ENCODE data around the gene LRP8.

The LRP8 gene

DNA sequence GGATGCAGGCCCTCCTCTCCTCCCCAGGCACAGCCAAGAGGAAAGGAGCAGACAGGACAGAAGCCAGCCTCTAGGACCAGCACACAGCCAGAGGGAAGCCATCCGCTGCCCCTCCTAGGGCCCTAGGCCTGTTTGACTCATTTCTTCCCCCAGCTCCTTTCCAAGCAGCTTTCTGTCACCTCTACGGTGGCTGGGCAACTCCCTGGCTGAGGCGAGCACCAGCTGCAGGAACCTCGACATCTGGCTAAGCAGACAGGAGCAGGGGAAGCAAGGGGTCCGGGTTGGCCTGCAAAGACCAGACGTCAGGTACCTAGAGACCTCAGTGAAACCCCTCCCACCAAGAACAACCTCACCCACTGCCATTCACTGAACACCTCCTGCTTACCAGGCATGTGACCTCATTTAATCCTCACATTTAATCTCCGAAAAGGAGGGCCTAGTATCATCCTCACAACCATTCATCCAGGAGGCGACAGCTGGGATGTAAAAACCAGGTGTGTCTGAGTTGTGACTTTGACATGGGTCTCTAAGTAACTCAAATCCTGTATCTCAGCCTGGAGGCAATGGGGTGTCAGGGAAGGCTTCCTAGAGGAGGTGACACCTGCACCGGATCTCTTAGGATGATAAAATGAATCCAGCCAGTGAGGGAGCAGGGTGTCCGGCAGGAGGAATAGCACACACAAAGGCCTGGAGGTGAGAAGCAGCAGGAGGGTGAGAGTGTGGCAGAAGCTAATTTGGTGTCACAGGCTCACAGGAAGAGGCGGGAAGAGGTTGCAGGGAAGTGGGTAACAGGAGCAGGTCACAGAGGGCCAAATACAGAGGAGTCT is 5.9 kb downstream of the LRP8 start:
- no peak for DNase-seq (ENCODE audit: low spot score)

DNA sequence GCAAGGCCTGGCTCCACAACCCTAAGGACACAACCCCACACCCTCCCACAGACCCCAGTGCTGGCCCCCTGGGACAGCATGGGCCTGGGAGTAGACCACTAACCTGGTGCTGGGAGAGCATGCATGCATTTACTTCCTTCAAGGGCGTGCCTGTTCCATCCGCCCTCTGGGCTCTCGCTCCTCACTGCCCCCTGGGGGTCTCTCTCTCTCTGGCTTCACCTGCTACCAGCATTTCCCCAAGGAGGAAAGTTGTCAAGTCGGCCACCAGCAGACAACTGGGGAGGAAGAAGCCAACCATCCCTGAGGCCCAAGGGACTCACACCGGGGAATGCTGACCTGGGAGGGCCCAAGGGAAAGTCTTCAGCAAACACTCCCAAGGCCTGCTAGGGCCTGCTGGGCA is 6.5 kb downstream of the LRP8 start:
- no peak for DNase-seq (ENCODE audit: low spot score)

DNA sequence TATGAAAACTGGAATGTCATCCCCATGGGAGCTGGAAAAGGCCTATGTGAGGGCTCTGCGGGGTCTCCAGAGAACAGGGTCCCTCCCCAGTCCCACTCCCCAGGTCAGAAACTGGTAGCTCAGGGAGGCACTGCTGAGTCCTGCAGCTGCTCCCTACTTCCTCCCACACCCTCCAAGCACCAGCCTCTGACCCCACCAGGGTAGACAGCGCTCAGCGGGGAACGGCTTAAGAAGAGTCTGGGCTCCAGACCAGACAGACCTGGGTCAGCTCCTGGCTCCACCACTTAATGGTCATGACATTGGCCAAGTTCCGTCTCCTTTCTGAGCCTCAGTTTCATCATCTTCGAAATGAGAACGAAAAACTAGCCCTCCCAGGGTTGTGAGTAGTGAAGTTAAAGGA is 7.2 kb downstream of the LRP8 start:
- no peak for DNase-seq (ENCODE audit: low spot score)

DNA sequence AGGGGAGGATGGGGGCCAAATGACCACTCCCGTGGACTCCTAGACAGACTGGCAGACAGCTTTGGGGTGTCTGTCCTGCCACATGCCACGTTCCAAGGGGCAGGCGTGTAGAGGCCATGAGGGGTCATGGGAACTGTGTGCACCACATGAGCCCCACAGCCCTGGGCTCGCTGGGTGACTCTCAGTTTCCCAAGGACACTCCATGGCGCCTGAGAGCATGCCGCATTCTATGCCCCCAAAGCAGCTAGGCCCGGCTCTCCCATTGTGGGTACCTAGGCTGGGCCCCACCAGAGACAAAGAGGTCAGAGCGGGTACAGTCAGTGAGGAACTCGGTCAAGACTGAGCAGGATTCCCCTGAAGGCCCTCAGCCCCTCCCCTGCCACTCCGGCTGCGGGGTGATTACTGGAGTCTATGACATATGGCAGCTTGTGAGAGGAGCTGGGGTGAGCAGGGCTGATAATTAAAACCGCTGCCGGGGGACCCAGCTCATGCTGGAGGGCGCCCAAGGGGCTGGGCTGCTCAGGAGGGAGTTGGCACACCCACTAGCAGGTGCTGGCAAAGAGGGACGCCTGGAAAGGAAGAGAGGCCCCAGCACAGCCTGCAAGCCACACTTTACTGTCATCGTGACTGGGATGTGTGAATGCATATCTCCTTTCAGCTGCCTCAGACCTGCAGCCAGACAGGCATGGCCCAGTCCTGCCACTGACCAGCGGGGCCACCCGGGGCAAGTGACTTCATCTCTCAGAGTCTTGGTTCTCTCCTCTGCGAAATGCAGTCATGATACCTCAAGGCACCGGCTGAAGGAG is 8.4 kb downstream of the LRP8 start:
- no peak for DNase-seq (ENCODE audit: low spot score)

DNA sequence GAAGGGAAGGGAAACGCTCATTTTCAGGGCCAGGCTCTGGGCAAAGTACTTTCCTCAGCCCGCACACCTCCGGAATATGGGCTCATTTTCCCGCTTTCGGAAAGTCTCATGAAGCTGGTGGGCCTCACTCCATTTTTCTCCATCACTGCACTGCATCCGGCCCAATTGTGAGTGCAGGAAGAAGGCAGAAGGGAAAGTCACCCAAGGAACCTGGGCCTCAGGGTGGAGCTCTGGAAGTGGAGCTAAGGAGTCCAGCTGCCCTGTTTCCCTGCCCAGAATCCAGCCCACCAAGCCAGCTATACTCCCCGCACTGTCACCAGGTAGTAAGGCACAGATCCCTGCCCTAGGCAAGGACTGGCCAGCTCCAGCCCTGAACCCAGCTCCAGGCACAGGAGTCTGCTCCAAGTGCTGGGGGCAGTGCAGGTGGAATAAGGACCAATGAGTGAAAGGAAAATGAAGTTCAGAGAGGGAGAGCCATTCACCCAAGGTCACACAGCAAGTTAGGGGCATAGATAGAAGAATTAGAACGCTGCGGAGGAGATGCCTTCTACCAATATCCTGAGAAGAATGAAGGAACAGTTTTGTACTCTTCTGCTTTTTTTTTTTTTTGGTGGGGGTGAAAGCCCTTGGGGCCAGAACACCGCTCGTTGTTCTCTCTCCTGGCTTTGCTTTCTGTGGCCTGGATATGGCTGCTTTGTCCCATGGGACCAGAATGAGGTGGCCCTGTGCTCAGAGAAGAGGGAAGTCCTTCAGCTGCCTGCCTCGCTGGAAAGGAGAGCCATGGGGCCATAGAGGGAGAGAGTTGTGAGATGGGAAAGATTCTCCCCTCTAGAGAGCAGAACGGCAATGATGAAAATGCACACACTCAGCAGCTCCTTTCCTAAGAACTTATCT is 10.0 kb downstream of the LRP8 start:
- no peak for DNase-seq (ENCODE audit: low spot score)

DNA sequence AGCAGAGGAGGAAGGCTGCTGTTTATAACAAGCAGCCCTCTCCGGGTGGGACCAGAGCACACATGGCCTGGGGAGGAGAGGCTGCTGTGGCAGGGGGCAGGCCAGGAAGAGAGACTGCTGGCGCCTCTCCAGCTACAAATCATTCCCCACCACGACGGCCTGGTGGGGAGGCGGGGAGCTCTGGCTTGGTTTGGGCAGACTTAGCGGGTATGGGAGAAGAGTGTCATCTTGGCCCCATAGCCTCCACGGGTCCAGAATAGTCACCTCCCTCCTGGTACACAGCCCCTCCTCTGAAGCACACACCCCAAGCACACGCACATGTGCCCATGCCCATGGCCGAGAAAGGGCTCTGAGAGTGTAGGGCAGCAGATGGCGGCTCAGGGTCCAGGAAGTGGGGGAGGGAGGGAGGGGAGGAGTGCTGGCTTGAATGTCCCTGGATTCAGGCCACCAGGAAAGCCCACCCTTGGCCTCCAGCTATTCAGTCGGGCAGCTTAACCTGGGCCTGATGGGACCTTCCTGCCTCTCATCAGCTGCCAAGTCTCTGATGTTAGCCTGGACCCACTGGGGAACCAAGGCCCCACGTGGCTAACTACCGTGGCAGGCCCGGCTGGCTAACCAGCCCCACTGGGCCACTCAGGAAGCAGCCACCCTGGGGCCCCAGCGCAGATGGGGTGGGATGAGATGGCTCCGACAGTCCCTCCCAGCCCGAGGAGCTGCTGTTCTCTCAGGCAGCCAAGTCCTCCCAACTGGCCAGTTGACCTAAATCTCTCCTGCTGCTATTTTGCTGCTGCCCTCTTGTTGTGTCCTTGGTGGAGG is 10.9 kb downstream of the LRP8 start:
- no peak for DNase-seq (ENCODE audit: low spot score)

DNA sequence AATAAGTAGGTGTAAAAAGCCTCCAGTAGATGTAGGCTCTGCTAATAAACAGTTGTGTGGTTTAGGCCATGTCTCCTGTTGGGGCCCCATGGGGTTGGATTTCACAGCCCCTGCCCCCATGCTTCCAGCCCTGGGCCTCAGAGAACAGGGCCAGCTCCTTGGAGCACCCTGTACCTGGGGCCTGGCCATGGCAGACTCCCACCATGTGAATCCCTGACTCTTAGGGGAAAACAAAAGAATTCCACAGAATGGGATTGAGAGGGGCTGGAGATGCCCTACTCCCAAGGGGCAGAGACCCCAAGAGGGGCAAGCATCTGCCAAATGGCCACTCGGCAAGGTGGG is 11.5 kb downstream of the LRP8 start:
- DNase-seq (ENCODE audit: low spot score) = no peak

DNA sequence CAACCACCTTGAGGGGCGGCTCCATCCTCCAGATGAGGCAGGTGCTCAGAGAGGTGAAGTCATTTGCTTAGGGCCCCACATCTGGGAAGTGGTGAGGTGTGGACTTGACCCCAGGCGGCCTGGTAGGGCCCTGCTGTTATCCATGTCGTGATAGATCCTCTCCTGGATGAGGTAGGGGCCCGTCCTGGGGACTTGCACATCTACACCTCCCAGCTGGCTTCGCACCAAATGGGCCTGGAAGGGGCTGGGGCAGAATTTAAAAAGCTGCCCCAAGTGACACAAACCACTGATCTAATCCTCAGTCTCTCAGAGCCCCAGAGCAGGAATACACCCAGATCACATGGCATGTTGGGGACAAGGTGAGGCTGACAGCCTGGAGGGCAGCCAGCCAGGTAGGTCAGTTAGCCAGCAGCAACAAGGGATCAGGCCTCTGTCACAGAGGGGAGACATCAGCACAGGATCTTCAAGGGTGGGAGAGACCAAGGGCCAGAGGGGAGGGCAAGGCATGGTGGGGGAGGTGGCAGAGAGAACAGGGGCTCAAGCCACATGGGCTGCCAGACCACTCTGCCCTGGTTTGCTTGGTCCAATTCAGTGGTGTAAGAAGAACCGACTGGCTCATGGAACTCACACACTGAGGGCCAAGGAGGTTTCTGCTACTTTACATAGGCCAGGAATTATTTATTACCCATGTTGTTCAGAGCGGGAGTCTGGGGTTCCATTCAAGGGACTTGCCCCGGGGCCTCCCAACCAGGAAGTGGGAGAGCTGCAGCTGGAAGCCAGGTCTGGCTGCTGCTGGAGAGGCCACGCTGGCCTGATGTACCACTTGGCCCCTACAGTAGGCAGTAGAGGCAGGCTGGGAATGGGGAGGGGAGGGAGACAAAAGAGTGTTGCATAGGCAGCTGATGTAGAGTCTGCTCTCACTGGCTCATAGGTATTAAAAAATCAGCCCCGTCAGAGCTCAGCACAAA is 12.1 kb downstream of the LRP8 start:
- no peak for DNase-seq (ENCODE audit: low spot score)

DNA sequence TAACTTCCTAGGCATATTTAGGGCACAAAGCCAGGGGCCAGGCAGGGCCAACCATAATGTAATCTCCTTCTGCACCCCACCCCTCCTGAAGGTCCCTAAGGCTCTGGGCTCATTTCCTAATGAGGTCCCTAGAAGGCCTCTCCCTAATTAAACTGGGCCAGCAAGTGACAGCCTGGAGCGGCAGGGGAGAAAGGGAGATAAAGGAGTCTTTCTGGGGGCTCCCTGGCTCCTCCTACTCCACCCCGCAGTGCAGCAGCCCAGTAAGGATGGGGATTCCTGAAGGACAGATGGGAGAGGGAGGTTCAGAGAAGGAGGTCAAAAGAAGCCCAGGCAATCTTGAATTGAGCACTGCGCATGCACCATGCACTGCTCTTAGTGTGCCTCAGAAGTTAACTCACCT is 12.8 kb downstream of the LRP8 start:
- no peak for DNase-seq (ENCODE audit: low spot score)

DNA sequence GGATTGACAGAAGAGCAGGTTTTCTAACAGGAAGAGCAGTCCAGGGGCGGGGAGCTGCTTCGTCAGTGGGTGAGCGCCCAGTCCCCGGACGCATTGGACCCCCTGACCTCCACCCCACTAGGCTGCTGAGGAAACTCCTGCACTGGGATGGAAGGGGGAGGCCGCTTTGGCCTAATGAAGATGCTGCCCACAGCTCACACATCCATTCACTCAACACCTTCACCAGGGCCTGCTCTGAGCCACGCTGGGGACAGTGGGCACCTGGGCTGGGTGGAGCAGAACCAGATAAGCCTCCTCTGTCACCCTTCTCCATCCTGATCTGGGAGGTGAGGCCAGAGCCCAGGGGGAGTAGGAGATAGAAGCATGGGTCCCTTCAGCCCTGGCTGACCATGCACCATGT is 13.3 kb downstream of the LRP8 start:
- DNase-seq (ENCODE audit: low spot score) = no peak

DNA sequence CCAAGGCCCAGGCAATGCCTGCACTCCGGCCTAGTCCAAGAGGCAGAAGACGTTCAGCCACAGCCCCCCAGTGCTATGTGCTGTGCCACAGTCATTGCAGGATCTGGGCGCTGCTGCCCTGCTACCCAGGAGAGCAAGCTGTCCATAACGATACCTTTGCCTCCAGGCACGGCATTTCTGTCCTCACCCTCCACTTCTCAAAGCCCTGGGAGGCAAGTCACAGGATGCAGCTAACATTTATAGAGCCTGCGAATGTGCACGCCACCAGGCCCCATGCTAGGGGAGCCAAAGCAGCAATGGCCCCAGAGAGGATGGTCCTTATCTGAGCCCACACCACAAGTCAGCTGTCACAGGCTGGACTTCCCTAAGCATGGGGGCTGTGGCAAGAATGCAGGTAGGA is 13.8 kb downstream of the LRP8 start:
- DNase-seq (ENCODE audit: low spot score) = no peak

DNA sequence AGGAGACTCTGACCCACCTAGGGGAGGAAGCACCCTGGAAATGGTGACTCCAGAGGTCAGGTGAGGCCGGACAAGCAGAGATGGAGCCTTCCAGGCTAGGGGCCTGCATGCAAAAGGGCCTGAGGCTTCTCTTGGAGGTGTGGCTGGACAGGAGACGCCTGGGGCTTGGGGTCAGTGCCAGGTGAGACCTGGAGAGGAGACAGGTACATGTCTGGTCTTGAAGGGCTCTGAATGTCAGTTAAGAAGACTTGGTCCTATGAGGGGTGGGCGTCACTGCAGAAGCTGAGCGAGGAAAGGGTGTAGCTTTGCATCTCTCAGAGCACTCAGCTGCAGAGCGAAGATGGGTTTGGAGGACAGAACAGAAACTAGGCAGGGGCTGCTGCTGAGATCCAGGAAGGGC is 14.3 kb downstream of the LRP8 start:
- no peak for DNase-seq (ENCODE audit: low spot score)

DNA sequence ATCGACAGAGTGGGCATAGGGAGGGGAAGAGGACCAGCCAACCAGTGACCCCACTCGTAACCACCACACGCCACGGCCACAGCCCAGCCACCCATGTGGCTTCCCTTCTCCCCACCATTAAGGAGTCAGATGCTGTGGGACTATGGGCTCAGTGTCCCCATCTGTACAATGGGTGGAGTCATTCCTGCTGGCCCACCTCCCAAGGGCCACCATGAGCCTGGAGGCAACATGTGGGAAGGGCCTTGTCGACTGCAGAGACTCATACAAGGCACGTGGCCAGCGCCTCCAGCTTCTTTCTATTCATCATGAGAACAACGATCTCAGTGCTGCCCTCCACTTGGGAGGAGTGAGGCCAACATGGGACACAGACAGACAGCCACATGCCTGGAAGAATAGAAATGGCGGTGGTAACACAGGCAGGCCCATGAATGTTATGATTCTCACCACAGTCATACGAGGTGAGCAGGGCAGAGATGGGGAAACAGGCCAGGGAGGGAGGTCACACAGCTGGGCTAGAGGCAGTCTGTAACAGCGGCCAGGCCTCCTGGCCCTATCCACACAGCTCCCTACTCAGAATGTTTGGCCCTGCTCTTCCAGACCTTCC is 16.1 kb downstream of the LRP8 start:
- DNase-seq (ENCODE audit: low spot score) = no peak

DNA sequence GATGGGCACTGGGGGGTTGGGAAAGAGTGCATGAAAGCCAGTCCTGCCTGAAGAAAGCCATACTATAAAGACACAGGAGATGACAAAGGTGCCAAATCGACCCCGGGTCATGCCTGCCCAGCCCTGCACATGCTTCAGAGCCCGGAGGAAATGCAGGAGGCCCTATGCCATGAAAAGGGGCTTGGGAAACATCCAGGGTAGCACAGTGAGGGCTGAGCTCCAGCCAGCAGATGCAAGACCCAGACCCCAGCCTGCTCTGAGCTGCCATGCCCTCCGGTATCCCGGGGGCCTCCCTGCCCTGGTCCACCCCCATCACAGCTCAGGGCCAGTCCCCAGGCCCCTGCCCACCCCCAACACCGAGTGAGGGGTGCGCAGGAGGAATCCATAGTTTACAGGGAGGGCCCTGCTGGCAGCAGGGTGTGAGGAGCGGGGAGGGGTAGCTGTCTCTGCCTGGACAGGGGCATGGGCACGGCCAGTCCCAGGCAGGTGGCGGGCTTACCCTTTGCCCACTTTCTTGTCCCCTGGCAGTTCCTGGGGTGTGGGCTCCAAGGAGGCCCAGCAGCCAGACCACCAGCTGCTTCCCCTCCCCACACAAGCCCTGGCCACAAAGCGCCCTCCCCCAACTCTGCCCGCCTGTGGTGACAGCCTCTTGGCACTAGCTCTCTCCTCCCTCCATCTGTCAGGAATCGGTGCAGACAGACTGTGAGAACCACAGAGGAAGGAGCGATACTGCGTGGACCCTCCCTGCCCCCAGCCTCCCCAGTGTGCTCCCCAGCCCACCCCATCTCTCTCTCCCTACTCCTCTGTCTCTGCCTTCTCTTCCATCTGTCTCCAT is 16.8 kb downstream of the LRP8 start:
- no peak for DNase-seq (ENCODE audit: low spot score)

DNA sequence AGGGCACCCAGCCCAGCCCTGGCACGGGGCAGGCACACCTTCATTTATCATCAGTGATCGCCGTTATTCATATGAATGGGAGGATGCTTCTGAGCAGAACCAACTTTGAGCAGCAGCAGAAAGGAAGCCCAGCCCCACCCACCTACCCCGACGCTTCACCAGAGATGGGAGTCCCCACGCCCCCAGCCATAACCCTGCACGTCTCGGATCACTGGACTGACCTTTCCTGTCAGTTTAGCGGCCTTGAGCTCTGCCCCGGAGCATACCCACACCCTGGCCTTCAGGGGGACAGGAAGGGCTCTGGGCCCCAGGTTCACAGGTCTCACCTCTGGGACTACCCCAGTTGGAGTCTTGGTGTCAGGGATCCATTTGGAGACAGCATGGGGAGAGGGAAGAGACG is 18.1 kb downstream of the LRP8 start:
- DNase-seq (ENCODE audit: low spot score) = no peak

DNA sequence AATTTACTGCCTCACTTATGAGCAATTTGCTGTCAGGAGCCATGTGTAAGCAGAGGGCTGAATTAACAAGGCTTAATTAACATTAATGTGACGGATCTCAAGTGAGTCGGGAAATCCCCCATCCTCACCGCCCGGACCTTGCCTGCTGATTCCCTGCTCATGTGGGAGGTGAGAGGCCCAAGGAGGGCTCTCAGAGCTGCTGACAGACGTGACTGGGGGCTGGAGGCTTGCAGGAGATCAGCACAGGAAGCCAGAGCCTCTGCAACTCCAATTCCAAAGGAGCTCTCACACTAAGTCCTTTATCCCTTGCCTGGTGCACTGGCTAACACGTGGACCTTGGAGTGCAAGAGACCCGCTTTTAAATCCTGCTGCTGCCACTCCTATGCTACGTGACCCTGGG is 19.4 kb downstream of the LRP8 start:
- DNase-seq (ENCODE audit: low spot score) = no peak

DNA sequence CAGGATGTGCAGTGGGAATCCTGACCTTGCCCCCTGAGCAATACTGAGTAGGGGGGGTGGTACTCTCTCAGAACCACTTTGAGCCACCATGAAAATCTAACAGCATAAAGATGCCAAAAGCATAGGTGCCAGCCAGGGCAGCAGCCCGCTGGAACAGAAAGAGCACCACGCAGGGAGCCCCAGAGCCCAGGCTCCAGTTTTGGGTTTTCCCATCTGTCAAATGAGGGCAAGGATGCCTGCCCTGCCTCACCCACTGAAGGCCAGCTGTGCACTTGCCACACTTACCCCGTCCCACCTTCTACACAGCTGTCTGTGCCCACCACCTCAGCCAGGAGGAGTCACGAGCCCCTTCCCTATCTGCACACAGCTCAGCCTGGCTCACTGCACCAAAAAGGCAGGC is 20.8 kb downstream of the LRP8 start:
- DNase-seq (ENCODE audit: low spot score) = no peak

DNA sequence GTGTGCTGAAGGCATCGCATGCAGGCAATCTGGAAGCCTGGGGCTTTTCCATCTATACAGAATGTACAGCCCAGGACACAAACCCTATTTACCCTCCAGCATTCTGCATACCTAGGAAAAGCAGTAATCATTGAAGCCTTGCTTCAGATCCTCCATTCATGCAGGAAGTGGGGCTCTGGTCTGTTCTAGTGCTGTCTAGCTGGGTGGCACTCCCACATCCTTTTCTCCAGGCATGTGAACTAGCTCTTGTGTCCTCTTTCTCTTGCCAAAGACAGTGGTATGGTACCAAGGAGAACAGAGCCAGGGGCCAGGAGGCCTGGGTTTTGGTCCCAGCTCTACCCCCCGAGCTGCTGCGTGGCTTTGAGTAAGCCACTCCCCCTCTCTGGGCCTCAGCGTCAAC is 21.7 kb downstream of the LRP8 start:
- no peak for DNase-seq (ENCODE audit: low spot score)

DNA sequence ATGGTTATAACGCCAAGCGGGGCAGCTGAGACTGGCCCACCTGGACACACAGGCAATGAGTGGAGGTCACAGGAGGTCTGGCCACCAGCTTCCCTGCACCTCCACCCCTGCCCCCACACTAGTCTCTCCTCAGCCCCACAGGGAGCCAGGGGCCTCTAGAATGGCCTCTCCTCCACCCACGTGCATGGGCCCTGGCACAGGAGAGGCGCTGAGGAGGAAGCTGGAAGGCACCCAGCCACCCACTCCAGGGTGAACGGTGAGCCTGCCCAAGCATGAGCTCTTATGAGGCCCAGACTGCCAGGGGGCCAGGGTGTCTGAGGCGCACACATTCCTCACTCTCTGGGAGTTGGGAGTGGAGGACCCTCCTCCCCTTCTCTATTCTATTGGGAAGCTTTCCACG is 22.2 kb downstream of the LRP8 start:
- DNase-seq (ENCODE audit: low spot score) = no peak

All from Ammon's horn (tissue), 1 donor.